ENCODE data around the gene EWSR1. TPM values are rescaled to one million over a fixed set of nuclear protein-coding genes. Genes with fewer than 3 reads are reported as not detected.

The EWSR1 gene
- total RNA-seq, 1 experiment from 2014 or later = 462 TPM

- Histone ChIP-seq H2AFZ (ENCODE audit: low read length) (no peak overlapping the region), H3K4ac (ENCODE audit: low read depth, low read length) (no peak overlapping the region)
- H3K36me3 Mint-ChIP-seq (ENCODE audit: insufficient read depth in 1 of 3, low read depth in 3 of 3) = no peaks in the 10 kb centered on the region
Observed at GRCh38 chr22:29224121-29224858, 43.8 kb upstream of the EWSR1 start.

More at GRCh38 chr22:29224121-29224858, 43.8 kb upstream of the EWSR1 start:
- Histone ChIP-seq H4K5ac (ENCODE audit: insufficient read length, low read depth, low read length) (no peak overlapping the region), H3K23me2 (ENCODE audit: insufficient read length, low read depth, low read length, poor library complexity, severe bottlenecking) (no peaks in the 10 kb centered on the region), H3K79me2 (ENCODE audit: insufficient read depth, low read length) (no peaks in the 10 kb centered on the region), H3K14ac (ENCODE audit: insufficient read depth, low read length) (no peak overlapping the region), H2BK20ac (ENCODE audit: low read depth, low read length, poor library complexity, severe bottlenecking) (no peak overlapping the region), H3K4me2 (ENCODE audit: insufficient read depth, insufficient read length, low read length) (no peak overlapping the region), H3K27ac (ENCODE audit: insufficient read length, low read depth, low read length) (no peak overlapping the region), H3K9ac (ENCODE audit: extremely low read depth, insufficient read length, low read length) (no peak overlapping the region), H2BK15ac (ENCODE audit: low read depth, low read length) (no peak overlapping the region), H3K79me1 (ENCODE audit: insufficient read depth, low read depth, low read length, poor library complexity, severe bottlenecking) (no peaks in the 10 kb centered on the region), H3K4me1 (ENCODE audit: insufficient read depth, low read length) (peaks cover 3% of the 10 kb centered on the region; the same call in 1 of the 2 replicates), H2BK5ac (ENCODE audit: insufficient read length, low read length) (no peak overlapping the region), H4K8ac (replicated peaks; ENCODE audit: insufficient read length, low read depth, low read length) (no peak overlapping the region), H3K18ac (ENCODE audit: insufficient read length, low read depth, low read length) (no peak overlapping the region), H3K27me3 (ENCODE audit: insufficient read depth, low read length) (no peaks in the 10 kb centered on the region), H4K20me1 (ENCODE audit: control insufficient read depth, insufficient read depth, insufficient read length) (no peaks in the 10 kb centered on the region), H2BK12ac (ENCODE audit: insufficient read length, low read depth, low read length) (no peak overlapping the region), H3K23ac (ENCODE audit: insufficient read length, low read depth, low read length) (no peak overlapping the region), H3K9me3 (ENCODE audit: control insufficient read depth, low read depth, low read length) (no peaks in the 10 kb centered on the region), H3K56ac (ENCODE audit: insufficient read length, low read depth, low read length) (no peak overlapping the region), H4K91ac (ENCODE audit: insufficient read length, low read depth, low read length) (no peak overlapping the region), H2AK5ac (ENCODE audit: insufficient read length, low read length) (no peak overlapping the region), H2BK120ac (ENCODE audit: low read depth, low read length, poor library complexity, severe bottlenecking) (no peak overlapping the region), H3T11ph (ENCODE audit: low read length) (no peak overlapping the region)
- Mint-ChIP-seq H3K27me3 (ENCODE audit: low read depth) (peaks cover 3% of the 10 kb centered on the region; the same call in 1 of the 2 replicates), H3K4me1 (peaks cover 12 to 19% of the 10 kb centered on the region in 2 experiments), H3K9me3 (no peaks in the 10 kb centered on the region; a peak in 1 of 5 replicates), H3K27ac (no peak overlapping the region), H3K4me3 (no peak overlapping the region)
- no peak for TF ChIP-seq CTCF (conservative IDR thresholded peaks at IDR 0.05)
- WGBS (ENCODE audit: extremely low coverage, insufficient read length, low lambda C conversion rate) = no CpG with 5 or more reads among the region's 19 CpGs
- no peak for DNase-seq
